Mesendoderm (in vitro differentiated cells): ENCODE data around the gene CCNA1.

Source experiments
- DNase-seq: peaks from one replicate; pipeline ENCODE4 v3.0.0; 2013
- H2AK5ac ChIP-seq: 2 replicates; pipeline ENCODE4 v1.6.1; 2013; ENCODE audit warnings: low read length, inconsistent platforms
- H2BK120ac ChIP-seq: 2 replicates; pipeline ENCODE4 v1.6.1; 2013; ENCODE audit warnings: low read depth, mild to moderate bottlenecking, low read length, moderate library complexity, mixed read lengths
- H2BK15ac ChIP-seq: replicated peaks from 2 replicates; pipeline ENCODE4 v1.6.1; 2013; ENCODE audit warnings: low read depth, mild to moderate bottlenecking, moderate library complexity
- H2BK5ac ChIP-seq: 2 replicates; pipeline ENCODE4 v1.6.1; 2013; ENCODE audit warnings: low read length, inconsistent platforms
- H3K18ac ChIP-seq: 2 replicates; pipeline ENCODE4 v1.6.1; 2013; ENCODE audit warnings: mild to moderate bottlenecking, low read length, mixed read lengths
- H3K23ac ChIP-seq: one replicate; pipeline ENCODE4 v1.6.1; 2013; ENCODE audit warnings: low read length
- H3K27ac ChIP-seq: 2 replicates; pipeline ENCODE4 v1.5.1; 2013; ENCODE audit warnings: low read depth, mild to moderate bottlenecking, inconsistent platforms, low read length, moderate library complexity
- H3K27me3 ChIP-seq: 2 replicates; pipeline ENCODE4 v1.6.1; 2013; ENCODE audit warnings: low read length, control low read depth, mild to moderate bottlenecking, inconsistent platforms; ENCODE audit not compliant: insufficient read depth, poor library complexity
- H3K36me3 ChIP-seq: 2 replicates; pipeline ENCODE4 v1.6.1; 2013; ENCODE audit warnings: low read length, inconsistent platforms; ENCODE audit not compliant: control insufficient read depth, insufficient read depth
- H3K4ac ChIP-seq: one replicate; pipeline ENCODE4 v1.6.1; 2013; ENCODE audit warnings: low read depth, mild to moderate bottlenecking, low read length, moderate library complexity
- H3K4me1 ChIP-seq: 2 replicates; pipeline ENCODE4 v1.6.1; 2013; ENCODE audit warnings: low read depth, low read length, inconsistent platforms; ENCODE audit not compliant: control insufficient read depth
- H3K4me2 ChIP-seq: 2 replicates; pipeline ENCODE4 v1.6.1; 2013; ENCODE audit warnings: low read length
- H3K4me3 ChIP-seq: 2 replicates; pipeline ENCODE4 v1.5.1; 2013; ENCODE audit warnings: mild to moderate bottlenecking, low read length
- H3K56ac ChIP-seq: one replicate; pipeline ENCODE4 v1.6.1; 2013; ENCODE audit warnings: low read length
- H3K79me1 ChIP-seq: 2 replicates; pipeline ENCODE4 v1.6.1; 2013; ENCODE audit warnings: low read length, inconsistent platforms
- H3K79me2 ChIP-seq: 2 replicates; pipeline ENCODE4 v1.6.1; 2013; ENCODE audit warnings: mild to moderate bottlenecking, low read length; ENCODE audit not compliant: control insufficient read depth, insufficient read depth
- H3K9ac ChIP-seq: 2 replicates; pipeline ENCODE4 v1.6.1; 2013; ENCODE audit warnings: low read length, inconsistent platforms
- H4K5ac ChIP-seq: one replicate; pipeline ENCODE4 v1.6.1; 2013; ENCODE audit warnings: low read length
- H4K8ac ChIP-seq: one replicate; pipeline ENCODE4 v1.6.1; 2013; ENCODE audit warnings: low read depth, mild to moderate bottlenecking, control low read depth, low read length, moderate library complexity
- WGBS: extraction: QIAGEN DNeasy Blood & Tissue Kit; methylation state at CpG from one replicate; pipeline ENCODE4 v1.1.7; 2013; ENCODE audit warnings: low lambda C conversion rate, missing lambda C conversion rate; ENCODE audit not compliant: insufficient coverage; ENCODE audit errors: extremely low coverage; 5-methylcytosine and 5-hydroxymethylcytosine counted together

The CCNA1 gene

DNA sequence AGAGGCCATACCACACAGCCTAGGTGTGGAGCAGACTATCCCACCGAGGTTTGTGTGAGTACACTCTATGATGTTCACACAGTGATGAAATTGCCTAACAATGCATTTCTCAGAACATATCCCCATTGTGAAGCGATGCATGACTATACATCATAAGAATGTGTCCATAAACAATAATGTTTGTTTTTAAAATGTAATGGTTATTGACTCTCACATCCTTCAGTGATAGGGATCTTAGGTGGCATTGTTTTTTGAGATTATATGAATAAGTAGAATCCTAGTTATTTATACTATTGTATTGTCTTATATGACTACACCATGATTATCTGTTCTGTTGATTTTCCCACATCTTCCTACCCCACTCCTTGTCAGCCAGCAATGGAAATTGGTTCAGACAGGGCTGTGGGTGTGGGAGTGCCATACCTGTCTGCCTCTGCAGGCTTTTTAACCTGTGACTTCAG, 13.6 kb downstream of the CCNA1 start:
- no peak overlapping the region for H2AK5ac ChIP-seq
- no peak overlapping the region for H3K56ac ChIP-seq
- no peak overlapping the region for H3K4ac ChIP-seq
- no peak overlapping the region for H3K9ac ChIP-seq
- no peak overlapping the region for H2BK5ac ChIP-seq
- no peak overlapping the region for H3K4me3 ChIP-seq
- no peak overlapping the region for H3K18ac ChIP-seq
- H2BK15ac ChIP-seq = no peak overlapping the region
- no CpG with 5 or more reads among the region's 2 CpGs for WGBS
- no peaks in the 10 kb centered on the region for H3K4me1 ChIP-seq
- no peak overlapping the region for H2BK120ac ChIP-seq
- H3K23ac ChIP-seq = no peak overlapping the region
- no peak for DNase-seq
- H3K4me2 ChIP-seq = no peak overlapping the region
- no peaks in the 10 kb centered on the region for H3K79me1 ChIP-seq
- H3K27me3 ChIP-seq = no peaks in the 10 kb centered on the region
- H4K8ac ChIP-seq = no peak overlapping the region
- H4K5ac ChIP-seq = no peak overlapping the region
- H3K27ac ChIP-seq = no peak overlapping the region
- no peaks in the 10 kb centered on the region for H3K36me3 ChIP-seq
- H3K79me2 ChIP-seq = no peaks in the 10 kb centered on the region

DNA sequence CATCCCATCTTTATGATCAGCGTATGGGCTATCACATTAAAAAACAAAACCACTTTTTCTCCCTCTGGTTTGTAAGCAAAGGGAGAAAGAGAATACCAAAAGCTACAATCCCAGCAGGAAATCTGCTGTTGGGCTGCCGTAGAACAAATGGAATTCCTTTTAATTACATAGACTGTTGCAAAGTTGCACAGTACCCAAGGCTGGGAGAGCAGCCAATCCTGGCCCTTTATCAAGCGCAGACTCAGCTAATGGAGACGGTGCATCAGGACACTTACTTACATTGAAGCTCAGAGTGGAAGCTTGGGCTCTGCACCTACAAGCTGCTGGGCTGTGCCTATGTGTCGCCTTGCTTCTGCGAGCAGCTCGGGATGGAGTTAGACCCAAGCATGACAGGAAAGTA, 15.2 kb downstream of the CCNA1 start:
- Histone ChIP-seq H2AK5ac (no peak overlapping the region), H3K36me3 (no peaks in the 10 kb centered on the region), H3K4ac (no peak overlapping the region), H3K9ac (no peak overlapping the region), H3K4me2 (no peak overlapping the region), H3K4me3 (no peak overlapping the region), H3K27ac (no peak overlapping the region), H3K79me2 (no peaks in the 10 kb centered on the region), H3K4me1 (no peaks in the 10 kb centered on the region), H4K8ac (no peak overlapping the region), H2BK5ac (no peak overlapping the region), H2BK15ac (no peak overlapping the region), H4K5ac (no peak overlapping the region), H3K23ac (no peak overlapping the region), H3K27me3 (no peaks in the 10 kb centered on the region), H3K56ac (no peak overlapping the region), H3K79me1 (no peaks in the 10 kb centered on the region), H3K18ac (no peak overlapping the region), H2BK120ac (no peak overlapping the region)
- WGBS = no CpG with 5 or more reads among the region's 7 CpGs
- DNase-seq = no peak

DNA sequence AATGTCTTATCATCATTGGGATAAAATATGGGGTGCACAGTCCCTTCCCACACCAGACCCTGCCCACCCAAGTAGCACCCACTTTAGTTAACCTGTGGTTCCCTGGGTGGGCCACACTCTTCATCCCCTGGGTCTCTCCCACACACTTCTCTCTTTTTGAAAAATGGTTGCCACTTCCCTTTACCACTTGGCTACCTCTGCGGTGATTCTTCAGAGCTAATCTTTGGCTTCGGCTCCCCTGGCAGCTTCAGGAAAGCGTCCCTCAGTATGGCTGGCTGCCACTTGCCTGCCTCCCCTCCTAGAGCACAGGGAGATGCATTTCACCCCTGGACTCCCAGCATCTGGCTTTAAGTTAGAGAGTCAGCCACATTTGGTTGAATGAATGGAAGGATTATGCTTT, 18.2 kb downstream of the CCNA1 start:
- Histone ChIP-seq H4K8ac (no peak overlapping the region), H3K4ac (no peak overlapping the region), H3K27me3 (no peaks in the 10 kb centered on the region), H3K27ac (no peak overlapping the region), H3K9ac (no peak overlapping the region), H2AK5ac (no peak overlapping the region), H3K4me1 (no peaks in the 10 kb centered on the region), H2BK120ac (no peak overlapping the region), H3K79me2 (no peaks in the 10 kb centered on the region), H3K18ac (no peak overlapping the region), H3K4me2 (no peak overlapping the region), H3K79me1 (no peaks in the 10 kb centered on the region), H3K23ac (no peak overlapping the region), H2BK15ac (no peak overlapping the region), H4K5ac (no peak overlapping the region), H3K4me3 (no peak overlapping the region), H3K36me3 (no peaks in the 10 kb centered on the region), H2BK5ac (no peak overlapping the region), H3K56ac (no peak overlapping the region)
- WGBS = no CpG with 5 or more reads among the region's 3 CpGs
- no peak for DNase-seq

DNA sequence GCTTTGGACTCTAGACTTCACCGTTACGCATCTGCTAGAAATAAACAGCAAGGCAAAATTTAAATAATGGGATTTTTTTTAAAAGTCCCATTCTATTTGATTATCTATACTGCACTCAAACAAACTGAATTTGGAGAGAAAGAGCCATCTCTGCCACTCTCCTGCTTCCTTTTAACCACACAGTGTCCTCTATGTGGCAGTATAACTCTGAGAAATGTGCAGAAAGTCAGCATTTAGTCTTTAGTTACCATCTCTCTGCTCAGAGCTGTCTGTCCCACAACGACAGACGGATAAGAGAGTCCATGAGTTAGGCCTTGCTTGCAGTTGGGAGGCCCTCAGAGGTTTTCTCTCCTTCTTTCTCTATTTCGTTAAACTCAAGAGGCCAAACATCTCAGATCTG, 21.2 kb downstream of the CCNA1 start:
- no peaks in the 10 kb centered on the region for H3K36me3 ChIP-seq
- no peak overlapping the region for H3K18ac ChIP-seq
- H3K27me3 ChIP-seq = no peaks in the 10 kb centered on the region
- H3K4me3 ChIP-seq = no peak overlapping the region
- H3K79me1 ChIP-seq = no peaks in the 10 kb centered on the region
- H3K79me2 ChIP-seq = no peaks in the 10 kb centered on the region
- peak; percentile 60 for DNase-seq
- no peak overlapping the region for H3K27ac ChIP-seq
- H3K4me1 ChIP-seq = no peaks in the 10 kb centered on the region
- no peak overlapping the region for H4K8ac ChIP-seq
- no peak overlapping the region for H3K23ac ChIP-seq
- no CpG with 5 or more reads among the region's 5 CpGs for WGBS
- H3K4me2 ChIP-seq = no peak overlapping the region
- H2BK5ac ChIP-seq = no peak overlapping the region
- no peak overlapping the region for H4K5ac ChIP-seq
- no peak overlapping the region for H2AK5ac ChIP-seq
- H3K4ac ChIP-seq = no peak overlapping the region
- H2BK120ac ChIP-seq = no peak overlapping the region
- no peak overlapping the region for H3K56ac ChIP-seq
- no peak overlapping the region for H2BK15ac ChIP-seq
- H3K9ac ChIP-seq = no peak overlapping the region

DNA sequence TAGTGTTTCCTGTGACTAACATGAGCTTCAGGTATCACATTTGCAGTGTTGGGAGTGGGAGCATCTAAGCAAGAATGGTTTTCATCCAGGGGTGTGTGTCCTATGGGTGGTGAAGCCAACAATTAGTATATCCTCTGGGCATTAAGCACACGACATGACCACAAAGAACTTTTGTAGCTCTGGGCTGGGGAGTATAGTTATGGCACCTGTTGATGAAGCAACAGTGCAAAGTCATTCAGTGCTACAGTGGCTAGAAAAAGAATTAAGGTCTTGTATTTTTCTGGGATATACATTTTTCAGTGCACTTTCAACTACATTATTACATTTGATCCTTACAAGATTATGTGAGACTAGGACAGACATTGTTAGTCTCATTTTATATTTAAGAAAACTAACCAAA, 21.8 kb downstream of the CCNA1 start:
- Histone ChIP-seq H3K27me3 (no peaks in the 10 kb centered on the region), H4K8ac (no peak overlapping the region), H2BK5ac (no peak overlapping the region), H2AK5ac (no peak overlapping the region), H4K5ac (no peak overlapping the region), H3K23ac (no peak overlapping the region), H3K4me2 (no peak overlapping the region), H3K27ac (no peak overlapping the region), H3K79me2 (no peaks in the 10 kb centered on the region), H3K4ac (no peak overlapping the region), H2BK15ac (no peak overlapping the region), H3K9ac (no peak overlapping the region), H3K18ac (no peak overlapping the region), H3K4me1 (no peaks in the 10 kb centered on the region), H3K4me3 (no peak overlapping the region), H2BK120ac (no peak overlapping the region), H3K79me1 (no peaks in the 10 kb centered on the region), H3K36me3 (no peaks in the 10 kb centered on the region), H3K56ac (no peak overlapping the region)
- DNase-seq = no peak
- WGBS = no CpG with 5 or more reads among the region's 1 CpG

DNA sequence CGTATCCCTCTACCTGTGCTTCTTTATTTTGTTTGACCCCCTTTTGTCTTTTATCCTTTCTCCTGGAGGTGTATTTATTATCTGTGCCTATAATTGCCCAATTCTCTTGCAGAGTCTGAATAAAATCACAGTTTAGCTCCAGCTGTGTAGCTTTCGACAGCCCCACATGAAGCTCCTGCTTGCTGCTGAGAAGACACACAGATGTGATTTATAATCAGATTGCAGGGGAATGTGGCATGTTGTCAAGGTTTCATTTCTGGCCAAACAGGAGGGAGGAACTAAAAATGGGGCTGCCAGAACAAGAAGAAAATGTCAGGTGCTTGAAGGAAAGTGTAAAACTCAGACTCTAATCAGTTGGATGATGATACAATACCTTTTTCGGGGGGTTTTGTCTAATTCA, 22.7 kb downstream of the CCNA1 start:
- no peaks in the 10 kb centered on the region for H3K27me3 ChIP-seq
- H3K27ac ChIP-seq = no peak overlapping the region
- H3K79me1 ChIP-seq = no peaks in the 10 kb centered on the region
- no peaks in the 10 kb centered on the region for H3K4me1 ChIP-seq
- no peak overlapping the region for H3K23ac ChIP-seq
- no peaks in the 10 kb centered on the region for H3K79me2 ChIP-seq
- no peak overlapping the region for H4K8ac ChIP-seq
- H3K9ac ChIP-seq = no peak overlapping the region
- H3K4me2 ChIP-seq = no peak overlapping the region
- no peak overlapping the region for H2BK120ac ChIP-seq
- H3K18ac ChIP-seq = no peak overlapping the region
- H3K4me3 ChIP-seq = no peak overlapping the region
- no peaks in the 10 kb centered on the region for H3K36me3 ChIP-seq
- no peak overlapping the region for H2AK5ac ChIP-seq
- H3K4ac ChIP-seq = no peak overlapping the region
- no peak overlapping the region for H4K5ac ChIP-seq
- no peak overlapping the region for H2BK5ac ChIP-seq
- no peak overlapping the region for H2BK15ac ChIP-seq
- no peak overlapping the region for H3K56ac ChIP-seq
- DNase-seq = no peak
- no CpG with 5 or more reads among the region's 3 CpGs for WGBS
